ENCODE measurements around the gene SET. TPM values are rescaled to one million over a fixed set of nuclear protein-coding genes. Genes with fewer than 3 reads are reported as not detected.

SET gene
- total and polyA plus RNA-seq, 2 of the 8 experiments (the other 6 are each of a cell fraction or from before 2014, with no cell fraction given), result 466 to 1,345 TPM

DNA sequence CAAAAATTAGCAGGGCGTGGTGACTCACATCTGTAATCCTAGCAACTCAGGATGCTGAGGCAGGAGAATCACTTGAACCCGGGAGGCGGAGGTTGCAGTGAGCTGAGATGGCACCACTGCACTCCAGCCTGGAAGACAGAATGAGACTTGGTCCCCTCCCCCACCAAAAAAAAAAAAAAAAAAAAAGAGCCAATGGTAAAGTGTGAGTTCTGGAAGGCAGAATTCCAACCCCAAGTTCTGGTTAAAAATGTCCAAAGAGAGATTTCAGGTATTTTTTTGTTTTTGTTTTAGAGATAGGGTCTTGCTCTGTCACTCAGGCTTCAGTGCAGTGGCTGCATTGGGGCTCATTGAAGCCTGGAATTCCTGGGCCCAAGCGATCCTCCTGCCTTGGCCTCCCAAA is 1.6 kb upstream of the SET start (continued):
- no peak for TF ChIP-seq NANOG (IDR thresholded peaks at IDR 0.05; ENCODE audit: insufficient read depth, low read depth, low read length, poor library complexity, severe bottlenecking)
- TF ChIP-seq CHD1 (IDR thresholded peaks at IDR 0.05; ENCODE audit: low read depth, low read length), result no peak
- TF ChIP-seq GABPA (IDR thresholded peaks at IDR 0.05; ENCODE audit: borderline replicate concordance, insufficient read depth, low read length), result no peak

All from H1 (cell line).